Left ventricle myocardium superior (tissue), 1 donor: ENCODE measurements around the gene GOPC. TPM values are rescaled to one million over a fixed set of nuclear protein-coding genes. Genes with fewer than 3 reads are reported as not detected.
A peak's percentile ranks its signal among the peaks of the same experiment; 100 is the strongest.

ENCODE experiments used
- ATAC-seq: fragments of 200-7000 bp; cut with Tn5 transposase; one replicate; pipeline ENCODE4 v1.9.1; 2020; ENCODE audit warnings: mild to moderate bottlenecking, moderate library complexity
- DNase-seq: peaks from one replicate; pipeline ENCODE4 v3.0.0-alpha.2; 2020
- intact Hi-C: fragments of 100-400 bp; cut with micrococcal nuclease; formaldehyde crosslinking; loops from one replicate; pipeline ENCODE4 v1.11.0; 2022
- total RNA-seq: library from RNA; stranded (reverse); fragmentation: NEBNext Ultra II Directional; extraction: Animal tissue kit (Norgen Biotek cat#: 25700); gene quantifications from one replicate; pipeline ENCODE4 v1.2.1, GENCODE V29; 2021
- donor health status: DM: no; HTN: yes; CAD: no; lungs with severe emphysema.

GOPC gene
- total RNA-seq, 1 donor from 2014 or later, result 19.3 TPM

DNA sequence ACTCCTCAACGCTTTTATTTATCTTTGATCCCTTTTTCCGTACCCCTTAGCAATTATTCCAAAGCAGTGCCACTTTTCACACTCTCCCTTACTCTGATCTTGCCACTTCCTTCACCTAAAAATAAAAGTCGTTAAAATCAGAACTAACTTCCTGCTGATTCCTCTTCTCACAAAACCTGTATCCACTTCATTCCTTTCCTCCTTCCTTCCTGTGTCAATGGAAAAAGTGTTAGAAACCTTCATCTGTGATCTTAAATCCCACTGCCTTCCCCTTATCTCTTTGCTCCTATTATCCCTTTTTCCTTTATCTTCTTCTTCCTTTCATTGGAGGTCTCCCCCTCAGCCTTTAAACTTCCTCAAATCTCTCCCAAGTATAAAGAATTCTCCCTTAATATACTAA lies 49.2 kb downstream of the GOPC start:
- DNase-seq (no peak), ATAC-seq (no peak)
- intact Hi-C loops, result no loop called here

DNA sequence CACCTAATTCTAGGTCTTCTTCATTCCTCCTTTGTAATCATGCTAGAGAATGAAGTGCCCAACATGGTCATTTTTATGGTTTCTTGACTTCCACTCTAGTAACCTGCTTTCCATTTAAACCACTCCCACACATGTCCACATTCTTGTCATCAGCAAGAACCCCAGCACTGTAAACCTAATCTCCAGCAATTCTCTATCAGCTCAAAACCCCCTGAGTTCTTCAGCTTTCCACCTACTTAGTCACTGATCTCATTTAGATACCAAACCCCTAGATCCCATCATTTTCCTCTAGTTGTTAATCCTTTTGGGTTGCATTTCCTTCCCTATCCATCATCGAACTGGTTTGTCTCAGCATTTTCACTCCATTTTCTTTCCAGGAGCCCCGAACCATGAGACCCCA lies 49.7 kb downstream of the GOPC start:
- DNase-seq, result no peak
- ATAC-seq, result no peak
- intact Hi-C loops, result no loop called here

DNA sequence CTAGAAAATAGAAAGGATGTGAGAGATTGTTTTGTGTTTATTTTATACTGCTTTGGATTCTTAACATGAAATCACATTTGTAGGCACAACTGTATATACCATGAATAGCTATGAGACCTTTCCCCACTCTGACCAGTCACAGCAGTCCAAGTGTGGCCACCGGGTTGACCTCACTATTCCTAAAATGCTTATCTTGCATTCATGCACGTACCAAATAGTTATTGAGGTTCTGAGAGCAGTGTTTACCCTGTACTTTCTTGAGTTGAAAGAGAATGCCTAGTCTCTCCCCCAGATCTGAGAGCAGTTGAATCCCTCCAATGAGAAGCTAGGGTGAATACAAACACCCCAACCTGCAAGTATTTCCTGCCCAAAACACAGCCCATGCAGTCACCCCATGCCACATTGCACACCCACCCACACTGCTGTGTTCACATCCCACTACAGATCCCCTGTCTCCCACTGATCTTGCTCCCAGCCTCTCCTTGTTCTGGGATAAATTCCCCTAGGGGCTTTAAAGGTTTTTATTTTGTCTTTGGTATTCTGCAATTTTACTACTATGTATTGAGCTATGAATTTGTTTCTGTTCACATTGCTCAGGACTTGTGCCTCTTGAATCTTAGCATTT lies 51.6 kb downstream of the GOPC start:
- DNase-seq (no peak), ATAC-seq (no peak)
- intact Hi-C loops, result no loop called here

DNA sequence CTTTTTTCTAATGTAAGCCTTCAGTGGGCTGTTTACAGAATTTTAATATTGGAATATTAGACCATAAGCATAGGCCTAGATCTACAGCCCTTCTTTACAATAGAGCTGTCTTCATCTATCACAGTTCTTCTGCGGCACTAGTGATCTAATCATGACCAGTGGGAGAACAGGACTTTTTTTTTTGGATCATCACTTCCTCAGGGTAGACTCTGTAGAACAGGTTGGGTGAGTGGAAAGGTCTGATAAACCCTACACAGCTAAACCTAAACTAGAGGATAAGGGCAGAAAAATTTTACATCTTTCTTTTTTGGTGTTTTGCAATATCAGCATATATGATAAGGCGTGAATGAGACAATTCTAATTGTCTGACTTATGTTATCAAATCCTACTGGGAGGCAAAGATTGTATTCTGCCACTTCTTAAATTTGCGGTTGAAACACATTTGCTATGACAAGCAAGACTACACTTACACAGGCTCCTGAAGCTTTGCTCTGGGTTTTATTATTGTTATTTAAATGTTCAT lies 52.2 kb downstream of the GOPC start:
- intact Hi-C loops, result no loop called here
- DNase-seq (no peak), ATAC-seq (no peak)

DNA sequence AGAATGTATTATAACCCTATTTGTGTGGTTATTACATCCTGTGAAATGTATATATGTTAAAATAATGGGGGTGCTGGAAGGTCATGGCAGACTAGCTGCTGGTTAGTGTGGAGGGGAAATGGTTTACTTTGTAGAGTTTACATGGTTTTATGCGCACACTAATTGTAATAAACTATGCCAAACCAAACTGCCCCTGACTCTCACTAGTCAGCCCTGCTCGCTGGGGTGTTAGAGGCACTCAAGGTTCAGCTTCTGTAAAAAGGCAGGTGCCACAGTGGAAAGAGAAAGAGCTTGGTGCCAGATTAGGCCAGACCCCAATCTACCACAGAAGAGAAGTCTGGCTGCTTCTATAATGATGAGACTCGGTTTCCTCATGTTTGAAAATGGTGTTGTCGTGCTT lies 52.7 kb downstream of the GOPC start:
- DNase-seq (no peak), ATAC-seq (no peak)
- intact Hi-C loops, result no loop called here

DNA sequence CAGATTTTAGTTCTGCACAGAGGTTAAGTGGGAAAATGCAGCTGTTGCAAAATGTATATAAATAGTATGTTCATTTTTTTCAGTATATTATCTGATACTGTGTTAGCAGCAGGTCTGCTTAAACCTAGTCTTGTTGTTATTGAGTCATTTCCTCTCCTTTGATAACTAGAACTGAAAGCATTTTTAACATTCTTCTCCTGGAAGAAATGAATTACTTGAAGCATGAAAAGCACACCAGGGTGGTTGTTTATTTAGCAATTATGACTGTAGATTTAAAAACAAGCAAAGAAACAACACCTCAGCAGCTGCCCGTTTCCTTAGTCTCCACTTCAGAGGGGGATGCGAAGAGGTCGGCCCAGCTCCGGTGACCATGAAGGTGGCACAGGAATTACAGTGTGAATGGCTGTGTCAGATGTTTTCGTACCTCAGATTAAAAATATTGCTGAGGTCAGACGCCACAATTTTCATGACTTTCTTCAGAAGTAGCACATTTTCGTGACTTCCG lies 53.5 kb downstream of the GOPC start:
- ATAC-seq (no peak), DNase-seq (no peak)
- intact Hi-C loops, result no loop called here

DNA sequence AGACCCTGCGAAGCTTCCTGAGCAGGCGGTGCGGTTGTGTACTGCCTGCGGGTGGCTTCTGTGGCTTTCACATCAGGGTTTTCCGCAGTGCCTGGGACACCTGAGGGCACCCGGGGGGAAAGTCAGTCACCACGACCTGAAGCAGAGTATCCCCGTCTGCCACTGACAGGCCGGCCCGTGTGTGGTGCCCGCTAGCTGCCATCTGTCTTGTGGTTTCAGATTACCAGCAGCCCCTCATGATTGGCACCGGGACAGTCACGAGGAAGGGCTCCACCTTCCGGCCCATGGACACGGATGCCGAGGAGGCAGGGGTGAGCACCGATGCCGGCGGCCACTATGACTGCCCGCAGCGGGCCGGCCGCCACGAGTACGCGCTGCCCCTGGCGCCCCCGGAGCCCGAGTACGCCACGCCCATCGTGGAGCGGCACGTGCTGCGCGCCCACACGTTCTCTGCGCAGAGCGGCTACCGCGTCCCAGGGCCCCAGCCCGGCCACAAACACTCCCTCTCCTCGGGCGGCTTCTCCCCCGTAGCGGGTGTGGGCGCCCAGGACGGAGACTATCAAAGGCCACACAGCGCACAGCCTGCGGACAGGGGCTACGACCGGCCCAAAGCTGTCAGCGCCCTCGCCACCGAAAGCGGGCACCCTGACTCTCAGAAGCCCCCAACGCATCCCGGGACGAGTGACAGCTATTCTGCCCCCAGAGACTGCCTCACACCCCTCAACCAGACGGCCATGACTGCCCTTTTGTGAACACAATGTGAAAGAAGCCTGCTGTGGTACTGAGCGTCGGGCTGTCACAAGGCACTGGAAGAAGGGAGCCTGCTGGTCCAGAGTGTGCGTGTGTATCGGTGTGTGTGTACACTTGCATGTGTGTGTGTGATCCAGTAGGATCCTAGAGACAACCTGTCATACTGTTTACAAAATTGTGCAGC lies 54.4 kb downstream of the GOPC start:
- peak; percentile 96 for ATAC-seq
- peak; percentile 80 for DNase-seq
- intact Hi-C loops, result no loop called here

DNA sequence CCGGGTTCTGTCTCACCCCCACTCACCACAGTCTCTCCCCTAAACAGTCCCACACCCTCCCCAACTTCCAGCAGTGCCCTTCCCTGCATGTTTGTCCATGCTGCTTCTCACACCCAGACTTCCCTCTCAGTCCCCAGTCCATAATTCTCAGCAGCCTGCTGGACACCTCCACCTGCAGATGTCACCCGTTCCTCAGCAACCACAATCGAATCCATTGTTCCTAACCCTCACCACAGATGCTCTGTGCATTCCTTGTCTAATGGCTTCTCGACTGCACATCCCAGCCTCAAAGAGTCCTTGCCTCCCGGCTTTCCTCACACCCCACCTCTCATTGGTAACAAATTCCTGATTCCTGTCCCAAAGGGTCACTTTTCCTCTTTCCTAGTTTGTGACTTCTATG lies 55.6 kb downstream of the GOPC start:
- ATAC-seq (no peak), DNase-seq (no peak)
- intact Hi-C loops, result no loop called here

DNA sequence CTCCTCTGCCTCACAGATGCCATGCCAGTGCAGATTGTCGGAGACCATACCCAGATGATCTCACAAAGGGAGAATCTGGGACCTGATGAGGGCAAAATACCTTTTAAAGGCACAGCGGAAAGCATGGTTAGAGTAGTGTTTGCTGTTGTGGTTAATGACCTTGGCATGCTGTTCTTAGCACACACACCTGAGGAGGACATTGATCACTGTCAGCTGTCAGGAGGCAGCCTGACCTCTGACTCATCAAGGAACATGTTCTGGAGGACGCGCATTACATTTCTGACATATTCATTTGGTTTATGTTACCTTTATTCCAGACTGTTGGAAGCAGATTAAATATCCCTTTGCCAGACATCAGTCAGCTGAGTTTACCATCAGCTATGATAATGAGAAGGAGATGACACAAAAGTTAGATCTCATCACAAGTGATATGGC lies 57.1 kb downstream of the GOPC start:
- ATAC-seq (no peak), DNase-seq (no peak)
- intact Hi-C loops, result no loop called here

DNA sequence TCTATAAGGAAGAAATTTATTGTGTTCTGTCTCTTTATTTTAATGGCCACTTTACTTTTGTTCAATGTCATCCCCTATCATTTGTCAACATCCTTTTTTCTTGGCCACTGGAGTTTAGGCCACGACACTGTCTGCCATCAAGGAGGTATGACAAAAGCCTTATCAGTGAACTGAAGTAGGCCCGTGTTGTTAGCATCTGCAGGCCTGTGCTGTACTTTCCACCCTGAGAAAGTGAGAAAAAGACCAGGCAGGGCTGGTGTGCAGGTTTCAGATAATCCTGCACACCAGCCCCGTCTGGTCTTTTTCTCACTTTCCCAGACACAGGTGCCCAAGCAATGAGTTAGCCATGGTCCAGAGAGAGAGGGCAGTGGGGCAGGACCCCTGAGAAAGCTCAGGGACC lies 57.6 kb downstream of the GOPC start:
- no peak for ATAC-seq
- intact Hi-C loops, result no loop called here
- DNase-seq, result no peak

DNA sequence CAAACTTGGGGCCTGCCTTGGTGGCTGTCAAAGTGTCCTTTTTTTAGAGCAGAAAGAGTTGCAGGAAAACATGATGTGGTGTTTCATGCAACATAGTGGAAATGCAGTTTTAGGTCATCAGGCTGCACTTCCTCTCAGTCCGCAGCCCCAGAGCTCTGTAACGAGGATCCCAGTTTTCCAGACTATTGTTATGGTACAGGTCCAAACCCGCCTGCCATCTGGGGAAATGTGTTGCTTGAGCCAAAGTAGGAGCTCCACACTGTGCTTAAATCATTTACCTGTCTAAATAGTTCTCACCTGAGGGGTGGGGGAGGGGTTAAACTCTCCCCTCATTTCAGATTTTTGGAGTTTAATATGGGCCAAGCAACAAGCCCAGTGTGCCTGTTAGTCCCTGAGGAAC lies 59.8 kb downstream of the GOPC start:
- intact Hi-C loops, result no loop called here
- ATAC-seq (no peak), DNase-seq (no peak)

DNA sequence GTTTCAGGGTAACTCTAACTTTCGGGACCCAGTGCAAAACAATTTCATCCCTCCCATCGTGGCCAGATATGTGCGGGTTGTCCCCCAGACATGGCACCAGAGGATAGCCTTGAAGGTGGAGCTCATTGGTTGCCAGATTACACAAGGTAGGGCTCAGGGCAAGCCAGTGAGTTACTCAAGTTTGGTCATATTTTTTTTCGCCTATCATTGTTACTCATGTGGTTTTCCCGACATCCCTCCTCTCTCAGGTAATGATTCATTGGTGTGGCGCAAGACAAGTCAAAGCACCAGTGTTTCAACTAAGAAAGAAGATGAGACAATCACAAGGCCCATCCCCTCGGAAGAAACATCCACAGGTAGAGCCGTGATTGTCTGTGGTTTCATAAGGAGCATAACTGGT lies 61.6 kb downstream of the GOPC start:
- ATAC-seq (no peak), DNase-seq (no peak)
- intact Hi-C loops, result no loop called here

DNA sequence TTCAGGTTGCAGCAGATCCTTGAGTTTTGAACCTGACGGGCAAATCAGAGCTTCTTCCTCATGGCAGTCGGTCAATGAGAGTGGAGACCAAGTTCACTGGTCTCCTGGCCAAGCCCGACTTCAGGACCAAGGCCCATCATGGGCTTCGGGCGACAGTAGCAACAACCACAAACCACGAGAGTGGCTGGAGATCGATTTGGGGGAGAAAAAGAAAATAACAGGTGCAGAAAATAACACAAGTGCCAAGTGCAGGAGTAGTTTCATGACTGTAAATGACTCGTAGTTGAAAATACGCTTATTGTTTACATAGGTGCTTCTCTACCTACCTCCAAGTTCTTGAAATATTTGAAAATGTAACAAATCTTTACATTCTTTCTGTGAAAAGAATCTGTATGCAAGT lies 63.7 kb downstream of the GOPC start:
- no peak for ATAC-seq
- intact Hi-C loops, result no loop called here
- no peak for DNase-seq

DNA sequence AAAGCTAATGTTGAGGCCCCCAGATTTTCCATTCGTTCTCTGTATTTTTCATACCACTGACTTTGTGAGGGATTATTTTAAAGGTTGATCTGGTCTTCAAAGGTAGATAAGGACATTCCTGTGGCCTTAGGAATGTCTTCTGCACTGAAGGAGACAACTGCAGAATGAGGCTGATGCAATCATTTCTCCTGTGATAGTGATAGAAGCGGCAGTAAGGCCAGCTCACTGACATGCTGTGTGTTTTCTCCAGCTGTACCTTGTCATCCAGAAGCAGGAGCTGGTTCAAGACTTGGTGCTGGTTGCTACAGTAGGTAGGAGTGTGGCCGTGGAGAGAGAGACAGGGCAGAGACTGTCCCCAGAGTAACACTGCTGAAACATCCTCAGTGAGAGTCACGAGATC lies 66.0 kb downstream of the GOPC start:
- DNase-seq, result no peak
- no peak for ATAC-seq
- intact Hi-C loops, result no loop called here

DNA sequence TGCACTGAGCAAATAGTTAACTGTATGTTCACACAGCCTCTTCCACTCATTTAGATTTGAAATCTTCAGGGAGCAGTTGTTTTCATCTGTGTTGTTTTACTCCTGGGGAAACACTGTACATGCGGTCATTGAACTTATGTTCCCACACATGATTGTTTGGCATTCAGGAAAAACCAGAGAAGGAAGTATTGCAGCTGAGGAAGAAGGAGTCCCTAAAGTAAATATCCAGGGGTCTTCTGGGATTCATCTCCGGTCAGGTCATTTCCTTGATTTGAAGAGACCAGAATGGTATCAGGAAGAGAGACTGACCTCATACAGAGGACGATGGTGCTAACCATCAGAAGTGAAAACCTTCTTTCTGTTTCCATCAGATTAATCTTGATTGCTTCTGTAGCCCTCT lies 67.3 kb downstream of the GOPC start:
- DNase-seq (no peak), ATAC-seq (peak; percentile 83)
- intact Hi-C loops, result no loop called here

DNA sequence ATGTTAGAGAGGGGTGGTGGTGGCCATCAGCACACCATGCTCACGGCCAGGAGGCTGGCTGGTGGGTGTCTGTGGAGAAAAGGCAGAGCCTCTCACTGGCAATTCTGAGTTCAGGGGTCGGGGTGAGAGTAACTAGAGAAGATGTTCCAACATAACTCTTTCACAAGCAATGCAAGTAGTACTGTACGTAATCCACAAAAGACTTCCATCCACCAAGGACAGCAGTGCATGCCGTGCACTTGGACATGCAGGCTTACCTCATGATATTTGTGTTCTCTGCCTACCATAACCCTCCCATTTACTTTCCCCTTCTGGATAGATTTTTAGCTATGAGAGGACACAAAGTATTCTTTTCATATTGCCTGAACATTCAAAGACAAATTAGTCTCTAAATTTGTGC lies 68.5 kb downstream of the GOPC start:
- ATAC-seq (no peak), DNase-seq (no peak)
- intact Hi-C loops, result no loop called here

DNA sequence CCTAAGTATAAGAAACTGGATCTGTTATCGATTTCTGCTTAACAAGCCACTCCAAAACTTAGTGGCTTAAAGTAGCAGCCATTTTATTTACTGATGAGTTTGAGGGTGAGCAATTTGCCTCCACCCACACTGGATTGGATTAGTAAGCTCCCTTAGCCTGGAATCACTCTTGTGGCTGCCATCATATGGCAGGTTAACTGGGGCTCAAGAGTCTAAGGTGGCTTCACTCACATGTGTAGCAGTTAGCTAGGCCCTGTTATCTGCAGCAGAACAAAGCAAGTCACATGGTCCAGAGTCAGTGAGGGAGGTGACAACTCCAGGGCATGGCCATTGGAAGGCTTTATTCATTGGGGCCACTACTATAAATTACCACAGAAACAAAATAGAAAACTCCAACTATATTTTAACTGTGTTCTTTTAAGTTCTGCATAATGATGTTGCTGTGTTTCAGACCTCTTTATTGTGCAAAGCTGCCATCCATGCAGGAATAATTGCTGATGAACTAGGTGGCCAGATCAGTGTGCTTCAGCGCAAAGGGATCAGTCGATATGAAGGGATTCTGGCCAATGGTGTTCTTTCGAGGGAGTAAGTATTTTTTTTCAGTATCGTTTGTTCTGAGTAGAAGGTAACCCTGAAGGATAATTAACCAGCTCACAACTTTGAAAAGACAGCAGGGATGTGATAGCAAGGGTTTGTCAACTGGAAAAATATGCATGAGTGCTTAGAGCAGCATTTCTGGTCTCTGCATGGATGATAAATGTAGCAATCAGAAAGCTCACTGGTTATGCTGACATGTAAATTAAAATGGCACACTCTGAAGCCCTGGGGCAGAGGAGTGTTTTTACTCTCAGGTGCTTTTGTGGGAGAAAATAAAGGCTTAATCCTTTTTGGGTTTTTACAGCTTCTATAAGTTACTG lies 70.2 kb downstream of the GOPC start:
- no peak for ATAC-seq
- intact Hi-C loops, result no loop called here
- no peak for DNase-seq

DNA sequence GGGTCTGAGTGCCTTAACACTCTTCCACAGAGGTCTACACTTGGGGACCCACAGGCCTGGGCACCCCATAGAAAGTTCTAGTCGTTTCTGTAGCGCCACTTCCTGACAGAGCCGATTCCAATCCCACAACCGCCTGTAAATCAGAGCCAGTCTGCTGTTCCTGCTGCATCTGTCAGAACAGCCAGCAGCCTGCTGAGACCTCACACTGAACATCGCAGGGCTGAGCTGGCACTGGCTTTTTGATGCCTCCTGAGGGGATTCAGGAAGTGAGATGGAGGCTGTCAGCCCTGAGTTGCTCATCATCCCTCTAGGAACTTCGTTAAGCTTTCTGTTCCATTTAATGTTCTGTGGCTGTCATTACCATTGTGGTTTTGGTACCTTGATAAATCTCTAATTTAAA lies 71.0 kb downstream of the GOPC start:
- no peak for DNase-seq
- ATAC-seq, result no peak

DNA sequence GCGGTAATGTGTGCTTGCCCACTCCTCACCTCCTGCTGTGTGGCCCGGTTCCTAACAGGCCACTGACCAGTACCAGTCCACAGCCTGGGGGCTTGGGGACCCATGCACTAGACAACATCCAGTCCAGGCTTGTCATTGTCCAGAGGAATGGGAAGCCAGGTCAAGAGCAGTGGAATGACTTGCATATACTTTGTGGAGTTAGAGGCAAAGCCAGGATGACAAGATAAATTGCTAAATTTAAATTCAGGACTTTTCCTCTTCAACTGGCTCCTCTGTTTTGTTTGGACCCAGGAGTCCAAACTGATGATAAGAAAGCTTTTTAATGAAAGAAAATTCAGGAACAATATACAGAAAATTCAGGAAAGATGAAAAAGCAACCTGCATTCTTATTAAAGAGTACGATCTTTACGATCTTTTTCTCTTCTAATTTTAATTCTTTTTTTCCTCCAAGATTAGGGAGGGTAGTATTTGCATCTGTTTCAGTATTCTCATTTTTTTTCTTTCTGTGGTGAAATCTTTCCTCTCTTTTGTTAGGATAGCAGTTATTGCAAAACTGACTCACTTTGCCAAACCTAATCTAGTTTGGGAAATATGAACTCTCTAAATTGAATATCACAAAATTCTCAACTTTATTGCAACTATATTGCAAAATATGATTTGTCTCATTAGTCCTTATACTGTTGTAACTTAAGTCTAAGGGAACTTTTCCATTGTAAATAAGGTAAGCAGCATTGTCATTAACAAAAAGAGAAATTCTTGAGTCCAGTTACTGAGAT lies 71.7 kb downstream of the GOPC start:
- ATAC-seq, result no peak
- intact Hi-C loops, result no loop called here
- DNase-seq, result no peak

More for the DNA sequence above, 71.0 kb downstream of the GOPC start:
- intact Hi-C loops, result no loop called here
